ENCODE results near the gene CEP128.

DNA sequence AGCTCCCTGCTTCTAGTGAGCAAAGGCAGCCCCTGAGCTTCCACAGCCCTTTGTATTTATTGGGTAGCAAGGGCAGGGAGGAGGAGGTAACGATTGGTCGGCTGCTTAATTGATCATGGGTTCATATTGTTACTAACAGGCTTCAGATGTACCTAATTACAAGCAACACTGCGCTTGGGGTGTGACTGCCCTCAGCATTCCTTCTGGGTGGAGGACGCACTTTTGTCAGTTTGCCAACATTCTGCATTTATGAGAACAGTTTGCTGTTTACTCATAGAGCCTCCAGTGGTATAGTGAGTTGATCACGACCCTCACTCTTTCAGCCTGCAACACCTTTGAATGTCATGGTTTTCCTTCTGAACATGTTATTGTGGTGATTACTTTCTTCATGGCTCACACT lies 23.5 kb upstream of the CEP128 start:
- TF ChIP-seq ZNF223 (tag by site-specific recombination; IDR thresholded peaks at IDR 0.05) (no peak), ZNF37A (tag by site-specific recombination; IDR thresholded peaks at IDR 0.05) (no peak), ZNF404 (tag by site-specific recombination; IDR thresholded peaks at IDR 0.05) (no peak), ZNF777 (tag by site-specific recombination; IDR thresholded peaks at IDR 0.05; ENCODE audit: borderline replicate concordance) (no peak), ZNF529 (tag by site-specific recombination; IDR thresholded peaks at IDR 0.05; ENCODE audit: insufficient replicate concordance) (no peak), KLF16 (tag by site-specific recombination; IDR thresholded peaks at IDR 0.05) (no peak), ZNF10 (tag by site-specific recombination; IDR thresholded peaks at IDR 0.05) (no peak), YY1 (tag by site-specific recombination; IDR thresholded peaks at IDR 0.05) (no peak)
- TF ChIP-seq, protein P1, sequence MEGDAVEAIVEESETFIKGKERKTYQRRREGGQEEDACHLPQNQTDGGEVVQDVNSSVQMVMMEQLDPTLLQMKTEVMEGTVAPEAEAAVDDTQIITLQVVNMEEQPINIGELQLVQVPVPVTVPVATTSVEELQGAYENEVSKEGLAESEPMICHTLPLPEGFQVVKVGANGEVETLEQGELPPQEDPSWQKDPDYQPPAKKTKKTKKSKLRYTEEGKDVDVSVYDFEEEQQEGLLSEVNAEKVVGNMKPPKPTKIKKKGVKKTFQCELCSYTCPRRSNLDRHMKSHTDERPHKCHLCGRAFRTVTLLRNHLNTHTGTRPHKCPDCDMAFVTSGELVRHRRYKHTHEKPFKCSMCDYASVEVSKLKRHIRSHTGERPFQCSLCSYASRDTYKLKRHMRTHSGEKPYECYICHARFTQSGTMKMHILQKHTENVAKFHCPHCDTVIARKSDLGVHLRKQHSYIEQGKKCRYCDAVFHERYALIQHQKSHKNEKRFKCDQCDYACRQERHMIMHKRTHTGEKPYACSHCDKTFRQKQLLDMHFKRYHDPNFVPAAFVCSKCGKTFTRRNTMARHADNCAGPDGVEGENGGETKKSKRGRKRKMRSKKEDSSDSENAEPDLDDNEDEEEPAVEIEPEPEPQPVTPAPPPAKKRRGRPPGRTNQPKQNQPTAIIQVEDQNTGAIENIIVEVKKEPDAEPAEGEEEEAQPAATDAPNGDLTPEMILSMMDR (tag by site-specific recombination; IDR thresholded peaks at IDR 0.05), result no peak
- TF ChIP-seq, protein P2, sequence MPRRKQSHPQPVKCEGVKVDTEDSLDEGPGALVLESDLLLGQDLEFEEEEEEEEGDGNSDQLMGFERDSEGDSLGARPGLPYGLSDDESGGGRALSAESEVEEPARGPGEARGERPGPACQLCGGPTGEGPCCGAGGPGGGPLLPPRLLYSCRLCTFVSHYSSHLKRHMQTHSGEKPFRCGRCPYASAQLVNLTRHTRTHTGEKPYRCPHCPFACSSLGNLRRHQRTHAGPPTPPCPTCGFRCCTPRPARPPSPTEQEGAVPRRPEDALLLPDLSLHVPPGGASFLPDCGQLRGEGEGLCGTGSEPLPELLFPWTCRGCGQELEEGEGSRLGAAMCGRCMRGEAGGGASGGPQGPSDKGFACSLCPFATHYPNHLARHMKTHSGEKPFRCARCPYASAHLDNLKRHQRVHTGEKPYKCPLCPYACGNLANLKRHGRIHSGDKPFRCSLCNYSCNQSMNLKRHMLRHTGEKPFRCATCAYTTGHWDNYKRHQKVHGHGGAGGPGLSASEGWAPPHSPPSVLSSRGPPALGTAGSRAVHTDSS (tag by site-specific recombination; IDR thresholded peaks at IDR 0.05), result no peak

Measured in HEK293 (cell line).